ENCODE measurements around the gene SUPT6H.
A peak's percentile ranks its signal among the peaks of the same experiment; 100 is the strongest.

SUPT6H gene

GRCh38 chr17:28744972-28745785, 83.2 kb downstream of the SUPT6H start:
- no peak for TF ChIP-seq CTCF (conservative IDR thresholded peaks at IDR 0.05; ENCODE audit: control insufficient read depth, insufficient read depth, low read depth, low read length)
- peak overlapping the region; percentile 85 for H3K4me3 ChIP-seq (ENCODE audit: control insufficient read depth, low read depth, low read length)
- DNase-seq (ENCODE audit: low read depth) = peak; percentile 39

GRCh38 chr17:28745786-28746411, 83.9 kb downstream of the SUPT6H start:
- H3K4me3 ChIP-seq (ENCODE audit: control insufficient read depth, low read depth, low read length) = peak overlapping the region; percentile 85
- no peak for DNase-seq (ENCODE audit: low read depth)
- no peak for TF ChIP-seq CTCF (conservative IDR thresholded peaks at IDR 0.05; ENCODE audit: control insufficient read depth, insufficient read depth, low read depth, low read length)

GRCh38 chr17:28746611-28747050, 84.6 kb downstream of the SUPT6H start:
- no peak for TF ChIP-seq CTCF (conservative IDR thresholded peaks at IDR 0.05; ENCODE audit: control insufficient read depth, insufficient read depth, low read depth, low read length)
- no peak for DNase-seq (ENCODE audit: low read depth)
- H3K4me3 ChIP-seq (ENCODE audit: control insufficient read depth, low read depth, low read length) = no peak overlapping the region

GRCh38 chr17:28747051-28747691, 85.2 kb downstream of the SUPT6H start:
- no peak overlapping the region for H3K4me3 ChIP-seq (ENCODE audit: control insufficient read depth, low read depth, low read length)
- no peak for TF ChIP-seq CTCF (conservative IDR thresholded peaks at IDR 0.05; ENCODE audit: control insufficient read depth, insufficient read depth, low read depth, low read length)
- DNase-seq (ENCODE audit: low read depth) = no peak

- no peak overlapping the region for H3K4me3 ChIP-seq (ENCODE audit: control insufficient read depth, low read depth, low read length)
- DNase-seq (ENCODE audit: low read depth) = no peak
- TF ChIP-seq CTCF (conservative IDR thresholded peaks at IDR 0.05; ENCODE audit: control insufficient read depth, insufficient read depth, low read depth, low read length) = no peak
Observed at GRCh38 chr17:28747801-28748750, 86.1 kb downstream of the SUPT6H start.

Data from fibroblast of mammary gland (primary cell).